ENCODE data around the gene ALK.

Gene ALK

GRCh38 chr2:29497375-29497774 lies 424.0 kb downstream of the ALK start:
- no peak for DNase-seq (ENCODE audit: extremely low spot score)

GRCh38 chr2:29496198-29496597 lies 425.2 kb downstream of the ALK start:
- CTCF ChIA-PET = interaction anchor here (1.1 to 1.8 kb wide), 2 partner anchors 9 to 30 kb away, joined by 3 to 5 read pairs; no protein-coding TSS in a partner anchor
- no peak for DNase-seq (ENCODE audit: extremely low spot score)
- TF ChIP-seq CTCF (IDR thresholded peaks at IDR 0.05; ENCODE audit: control extremely low read depth, extremely low read depth, low read depth, missing control alignments) = no peak
- POLR2A ChIA-PET = no interaction called here

More at GRCh38 chr2:29497375-29497774, 424.0 kb downstream of the ALK start:
- no peak for TF ChIP-seq CTCF (IDR thresholded peaks at IDR 0.05; ENCODE audit: control extremely low read depth, extremely low read depth, low read depth, missing control alignments)
- CTCF ChIA-PET = no interaction called here
- POLR2A ChIA-PET = no interaction called here

GRCh38 chr2:29495536-29496060 lies 425.8 kb downstream of the ALK start:
- ChIA-PET CTCF (interaction anchor here (1.1 to 1.8 kb wide), 2 partner anchors 8 to 31 kb away, joined by 3 to 5 read pairs; no protein-coding TSS in a partner anchor), POLR2A (no interaction called here)
- no peak for DNase-seq (ENCODE audit: extremely low spot score)
- TF ChIP-seq CTCF (IDR thresholded peaks at IDR 0.05; ENCODE audit: control extremely low read depth, extremely low read depth, low read depth, missing control alignments) = no peak

GRCh38 chr2:29495068-29495467 lies 426.3 kb downstream of the ALK start:
- no peak for DNase-seq (ENCODE audit: extremely low spot score)
- POLR2A ChIA-PET = no interaction called here
- TF ChIP-seq CTCF (IDR thresholded peaks at IDR 0.05; ENCODE audit: control extremely low read depth, extremely low read depth, low read depth, missing control alignments) = no peak
- CTCF ChIA-PET = interaction anchor here (1.8 kb wide), 1 partner anchor 8 kb away, joined by 5 read pairs; no protein-coding TSS in a partner anchor

GRCh38 chr2:29492701-29493100 lies 428.7 kb downstream of the ALK start:
- CTCF ChIA-PET = interaction anchor here (1.3 kb wide), 1 partner anchor 12 kb away, joined by 3 read pairs; no protein-coding TSS in a partner anchor
- POLR2A ChIA-PET = no interaction called here
- TF ChIP-seq CTCF (IDR thresholded peaks at IDR 0.05; ENCODE audit: control extremely low read depth, extremely low read depth, low read depth, missing control alignments) = no peak
- DNase-seq (ENCODE audit: extremely low spot score) = no peak

GRCh38 chr2:29490045-29490444 lies 431.3 kb downstream of the ALK start:
- CTCF ChIA-PET = no interaction called here

More at GRCh38 chr2:29490045-29490444, 431.3 kb downstream of the ALK start:
- no peak for DNase-seq (ENCODE audit: extremely low spot score)
- POLR2A ChIA-PET = no interaction called here
- no peak for TF ChIP-seq CTCF (IDR thresholded peaks at IDR 0.05; ENCODE audit: control extremely low read depth, extremely low read depth, low read depth, missing control alignments)

Measured in GM10248 (cell line).